ENCODE measurements around the gene IGF2. TPM values are rescaled to one million over a fixed set of nuclear protein-coding genes. Genes with fewer than 3 reads are reported as not detected.

IGF2 gene
- total RNA-seq, 2 donors from 2014 or later, result 7.4 to 287 TPM

DNA sequence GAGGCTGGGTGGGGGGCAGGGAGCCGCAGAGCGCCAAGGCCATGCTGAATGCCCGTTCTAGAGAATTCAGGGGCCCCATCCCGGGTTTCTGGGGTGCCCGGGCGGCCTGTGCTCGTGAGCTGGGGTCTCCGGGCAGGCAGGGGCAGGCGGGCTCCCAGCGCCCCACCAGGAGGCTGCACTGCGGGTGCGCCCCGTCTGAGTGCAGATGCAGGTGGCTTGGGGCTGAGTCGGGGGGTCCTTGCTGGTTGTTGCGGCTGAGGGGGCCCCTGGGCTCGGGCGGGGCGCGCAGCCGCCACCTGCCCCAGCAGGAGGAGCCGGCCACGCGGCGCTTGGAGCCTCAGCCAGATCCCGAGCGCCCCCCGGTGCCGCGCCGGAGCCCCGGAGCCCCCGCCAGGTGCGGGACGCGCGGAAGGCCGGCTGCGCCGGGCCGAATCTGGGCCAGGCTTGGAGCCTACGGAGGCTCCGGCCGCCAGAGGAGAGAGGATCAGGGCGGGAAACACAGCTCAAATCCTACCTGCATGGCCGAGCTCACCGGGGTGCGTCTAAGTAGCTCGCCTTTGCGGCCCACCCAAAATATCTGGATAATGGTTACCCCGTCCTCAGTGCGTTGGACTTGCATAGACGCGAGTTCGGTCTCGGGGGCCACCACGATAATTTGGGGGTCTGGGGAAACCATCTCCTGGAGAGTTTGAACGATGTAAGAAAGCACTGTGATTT, 590 bp upstream of the IGF2 start:
- Mint-ChIP-seq H3K27me3 (peaks cover 30% of the 10 kb centered on the region), H3K9me3 (no peaks in the 10 kb centered on the region), H3K4me3 (peak overlapping the region; percentile 60), H3K36me3 (ENCODE audit: low read depth) (peaks cover 22% of the 10 kb centered on the region), H3K27ac (no peak overlapping the region), H3K4me1 (peaks cover 18% of the 10 kb centered on the region)
- no peak for ATAC-seq (replicated peaks)

DNA sequence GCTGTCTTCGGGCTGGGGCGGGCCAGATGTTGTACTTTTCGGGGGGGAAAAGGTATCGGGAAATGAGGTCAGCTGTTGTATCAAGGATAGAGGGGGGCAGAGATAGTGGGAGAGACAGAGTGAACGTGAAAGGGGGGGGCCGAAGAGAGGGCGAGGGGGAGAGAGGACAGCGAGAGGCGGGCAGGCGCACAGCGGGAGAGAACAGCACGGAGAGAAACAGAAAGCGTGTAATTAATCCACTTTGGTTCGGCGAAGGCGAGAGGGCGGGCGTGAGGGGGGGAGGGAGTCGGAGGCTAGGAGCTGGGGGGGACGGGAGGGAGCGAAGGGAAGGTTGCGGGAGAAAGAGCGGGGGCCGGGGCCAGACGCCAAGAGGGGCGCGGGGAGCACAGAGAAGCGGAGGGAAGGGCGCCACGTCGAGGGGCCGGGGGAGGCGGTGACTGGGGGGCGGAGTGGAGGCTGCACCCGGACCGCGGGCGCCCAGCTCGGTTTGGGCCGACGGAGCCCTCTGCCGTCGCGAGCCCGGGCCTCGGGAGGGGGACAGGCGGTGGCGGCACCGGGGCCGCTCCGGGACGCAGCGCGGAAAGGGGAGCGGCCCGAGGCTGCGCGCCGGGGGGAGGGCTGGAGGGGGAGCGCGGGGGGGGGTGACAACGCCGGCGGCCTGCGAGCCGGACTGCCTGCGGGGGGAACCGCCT, 612 bp downstream of the IGF2 start:
- H3K4me3 Mint-ChIP-seq, result peak overlapping the region; percentile 69
- no peak for ATAC-seq (replicated peaks)
- peaks cover 22% of the 10 kb centered on the region for H3K36me3 Mint-ChIP-seq (ENCODE audit: low read depth)
- H3K9me3 Mint-ChIP-seq, result no peaks in the 10 kb centered on the region
- H3K27ac Mint-ChIP-seq, result peak overlapping the region; percentile 56
- H3K27me3 Mint-ChIP-seq, result peaks cover 29% of the 10 kb centered on the region
- peaks cover 18% of the 10 kb centered on the region for H3K4me1 Mint-ChIP-seq

DNA sequence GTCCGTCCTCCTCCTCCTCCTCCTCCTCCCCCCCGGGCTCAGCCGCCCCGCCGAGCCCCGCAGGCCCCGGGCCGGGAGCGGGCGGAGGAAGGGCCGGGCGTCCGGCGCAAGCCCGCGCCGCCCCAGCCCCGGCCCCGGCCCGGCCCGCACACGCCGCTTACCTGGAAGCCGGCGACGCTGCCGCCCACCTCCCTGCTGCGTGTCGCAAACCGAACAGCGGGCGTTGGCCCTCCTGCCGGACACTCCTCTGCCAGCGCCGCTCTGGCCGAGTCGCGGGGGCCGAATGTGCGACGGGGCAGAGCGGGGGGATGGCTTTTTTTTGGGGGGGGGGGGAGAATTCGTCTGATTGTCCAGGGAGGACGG, 1.1 kb downstream of the IGF2 start:
- H3K27ac Mint-ChIP-seq, result peak overlapping the region; percentile 56
- H3K36me3 Mint-ChIP-seq (ENCODE audit: low read depth), result peaks cover 27% of the 10 kb centered on the region
- H3K9me3 Mint-ChIP-seq, result no peaks in the 10 kb centered on the region
- no peak for ATAC-seq (replicated peaks)
- H3K27me3 Mint-ChIP-seq, result peaks cover 31% of the 10 kb centered on the region
- H3K4me1 Mint-ChIP-seq, result peaks cover 18% of the 10 kb centered on the region
- peak overlapping the region; percentile 69 for H3K4me3 Mint-ChIP-seq

DNA sequence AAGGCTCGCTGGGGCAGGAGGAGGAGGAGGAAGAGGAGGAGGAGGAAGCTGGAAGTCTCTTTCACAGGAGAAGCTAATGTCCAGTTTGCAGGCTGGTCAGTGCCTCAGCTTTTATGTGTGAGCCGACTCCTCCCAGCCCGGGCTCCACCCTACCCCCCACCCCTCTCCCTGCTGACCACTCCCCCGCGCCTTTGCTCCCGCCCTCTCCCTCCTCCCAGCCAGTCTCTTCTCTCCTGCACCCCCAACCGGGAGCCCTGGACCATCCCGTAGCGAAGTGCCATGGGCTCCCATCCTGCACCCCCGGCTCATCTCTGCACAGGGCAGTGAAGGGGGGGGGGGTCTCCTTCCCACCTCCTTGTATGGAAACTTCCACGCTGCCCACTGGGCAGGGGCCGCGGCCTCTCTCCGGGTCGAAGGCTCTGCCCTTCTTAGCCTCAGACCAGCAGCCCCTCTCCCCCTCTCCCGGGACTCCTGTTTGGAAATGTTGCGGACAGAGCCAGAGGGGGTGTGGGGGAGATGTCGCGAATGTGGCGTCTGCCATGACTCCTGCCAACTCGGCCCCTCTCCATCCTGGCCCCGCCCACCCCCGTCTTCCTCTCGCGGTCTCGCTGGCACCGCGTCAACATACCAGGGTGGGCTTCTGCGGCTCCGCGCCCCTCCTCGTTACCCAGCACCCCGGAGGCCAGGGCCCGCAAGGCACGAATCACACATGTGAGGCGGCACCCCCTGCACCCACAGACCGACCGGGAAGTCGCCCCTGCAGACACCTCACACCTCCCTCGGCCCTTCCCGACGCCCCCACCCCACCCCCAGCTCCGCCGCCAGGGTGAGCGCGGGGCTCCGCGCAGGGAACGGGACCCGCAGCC, 1.8 kb downstream of the IGF2 start:
- Mint-ChIP-seq H3K9me3 (no peaks in the 10 kb centered on the region), H3K36me3 (ENCODE audit: low read depth) (peaks cover 32% of the 10 kb centered on the region), H3K4me3 (peak overlapping the region; percentile 58), H3K27ac (no peak overlapping the region), H3K27me3 (peaks cover 31% of the 10 kb centered on the region), H3K4me1 (peaks cover 14% of the 10 kb centered on the region)
- peak; percentile 19 for ATAC-seq (replicated peaks)

DNA sequence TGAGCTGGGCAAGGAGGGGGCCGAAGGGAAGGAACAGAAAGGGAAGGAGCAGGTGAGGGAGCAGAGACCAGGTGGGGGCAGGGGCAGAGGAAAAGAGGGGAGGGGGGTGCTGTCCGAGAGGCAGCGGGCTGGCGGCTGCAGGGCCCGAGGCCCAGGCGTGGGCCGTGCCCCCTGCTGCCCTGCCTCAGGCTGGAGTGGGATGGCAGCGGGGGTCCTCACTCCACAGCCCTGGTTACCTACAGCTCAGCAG, 2.3 kb downstream of the IGF2 start:
- ATAC-seq (replicated peaks), result no peak
- Mint-ChIP-seq H3K36me3 (ENCODE audit: low read depth) (peaks cover 36% of the 10 kb centered on the region), H3K4me1 (peaks cover 10% of the 10 kb centered on the region), H3K27ac (no peak overlapping the region), H3K4me3 (peak overlapping the region; percentile 58), H3K27me3 (peaks cover 30% of the 10 kb centered on the region), H3K9me3 (no peaks in the 10 kb centered on the region)

DNA sequence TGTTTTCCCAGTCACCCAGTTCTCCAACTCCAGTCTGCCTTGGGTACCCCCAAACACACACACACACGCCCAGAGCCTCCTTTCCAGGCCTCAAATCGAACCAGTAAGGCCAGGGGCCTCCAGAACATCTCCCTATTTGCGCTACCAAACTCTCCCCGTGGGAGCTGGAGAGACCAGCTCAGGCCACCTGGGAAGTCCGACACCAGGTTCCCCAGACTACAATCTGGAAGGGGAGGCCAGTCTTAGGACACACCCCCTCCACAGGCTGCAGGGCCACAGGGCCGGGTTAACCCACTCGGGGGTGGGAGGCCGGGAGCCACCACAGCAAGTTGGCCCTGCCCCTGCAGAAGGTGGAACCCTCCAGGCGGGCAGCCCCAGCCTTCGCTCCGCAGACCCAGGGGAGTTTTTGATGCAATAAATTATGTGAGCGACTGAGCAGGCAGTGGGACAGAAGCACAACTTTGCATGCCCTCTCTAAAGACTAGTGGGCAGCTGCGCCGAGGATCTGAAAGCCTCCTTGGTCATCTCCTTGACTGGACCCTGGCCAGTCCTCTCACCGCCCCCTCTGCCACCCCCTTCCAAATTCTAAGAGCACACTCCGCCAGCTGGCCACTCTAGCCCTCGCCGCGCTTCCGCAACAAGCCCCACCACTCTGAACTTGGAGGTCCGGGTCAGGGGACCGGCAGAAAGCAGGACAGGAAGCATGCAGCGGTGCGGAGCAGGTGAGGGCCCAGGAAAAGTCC, 2.8 kb downstream of the IGF2 start:
- ATAC-seq (replicated peaks), result no peak
- peaks cover 39% of the 10 kb centered on the region for H3K36me3 Mint-ChIP-seq (ENCODE audit: low read depth)
- H3K27me3 Mint-ChIP-seq, result peaks cover 31% of the 10 kb centered on the region
- peak overlapping the region; percentile 58 for H3K4me3 Mint-ChIP-seq
- no peaks in the 10 kb centered on the region for H3K9me3 Mint-ChIP-seq
- peaks cover 11% of the 10 kb centered on the region for H3K4me1 Mint-ChIP-seq
- no peak overlapping the region for H3K27ac Mint-ChIP-seq

DNA sequence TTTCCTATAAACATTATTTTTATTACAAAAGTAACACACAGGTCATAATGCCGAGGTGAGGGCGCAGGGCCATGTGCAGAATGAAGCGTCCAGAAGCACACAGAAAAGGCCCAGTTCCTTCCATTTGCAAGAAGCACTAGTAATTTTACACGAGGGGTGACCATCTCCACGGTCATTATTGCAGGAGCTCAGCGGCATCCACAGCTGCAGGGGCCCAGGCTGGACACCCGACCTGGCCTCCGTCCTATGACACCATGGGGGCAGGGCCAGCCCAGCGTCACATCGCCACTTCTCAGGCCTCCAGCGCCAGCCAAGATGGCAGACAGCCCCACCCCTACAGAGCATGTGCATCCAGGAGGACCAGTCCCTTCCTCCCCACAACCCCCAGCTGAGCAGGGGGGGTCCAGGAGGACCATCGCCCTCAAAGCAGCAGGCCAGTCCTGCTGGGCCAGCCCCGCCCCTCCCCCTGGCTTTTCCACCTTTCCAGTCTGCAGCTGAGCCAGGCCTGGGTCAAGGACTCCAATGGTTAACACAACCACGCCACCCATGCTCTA, 3.5 kb downstream of the IGF2 start:
- Mint-ChIP-seq H3K27me3 (peaks cover 29% of the 10 kb centered on the region), H3K9me3 (no peaks in the 10 kb centered on the region), H3K4me1 (peaks cover 9% of the 10 kb centered on the region), H3K27ac (no peak overlapping the region), H3K36me3 (ENCODE audit: low read depth) (peaks cover 36% of the 10 kb centered on the region), H3K4me3 (peak overlapping the region; percentile 58)
- no peak for ATAC-seq (replicated peaks)

DNA sequence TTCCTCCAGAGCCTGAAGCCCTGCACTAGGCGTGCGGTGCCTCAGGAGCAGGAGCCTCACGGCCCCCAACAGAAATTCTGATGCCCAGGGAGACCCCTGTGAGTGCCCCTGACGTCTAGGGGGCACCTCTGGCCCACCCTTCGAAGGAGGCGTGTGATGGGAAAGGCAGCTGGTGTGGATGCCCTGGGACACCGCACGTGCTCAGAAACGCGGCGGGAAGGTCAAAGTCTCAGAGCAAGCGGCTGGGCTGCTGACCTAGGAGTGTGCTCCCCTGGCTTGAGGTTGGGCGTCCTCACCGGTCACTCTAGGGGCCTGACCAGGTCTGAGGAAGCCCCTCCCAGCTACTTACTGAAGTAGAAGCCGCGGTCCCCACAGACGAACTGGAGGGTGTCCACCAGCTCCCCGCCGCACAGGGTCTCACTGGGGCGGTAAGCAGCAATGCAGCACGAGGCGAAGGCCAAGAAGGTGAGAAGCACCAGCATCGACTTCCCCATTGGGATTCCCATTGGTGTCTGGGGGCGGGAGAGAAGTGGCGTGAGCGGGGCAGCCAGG, 4.1 kb downstream of the IGF2 start:
- H3K27me3 Mint-ChIP-seq, result peaks cover 29% of the 10 kb centered on the region

DNA sequence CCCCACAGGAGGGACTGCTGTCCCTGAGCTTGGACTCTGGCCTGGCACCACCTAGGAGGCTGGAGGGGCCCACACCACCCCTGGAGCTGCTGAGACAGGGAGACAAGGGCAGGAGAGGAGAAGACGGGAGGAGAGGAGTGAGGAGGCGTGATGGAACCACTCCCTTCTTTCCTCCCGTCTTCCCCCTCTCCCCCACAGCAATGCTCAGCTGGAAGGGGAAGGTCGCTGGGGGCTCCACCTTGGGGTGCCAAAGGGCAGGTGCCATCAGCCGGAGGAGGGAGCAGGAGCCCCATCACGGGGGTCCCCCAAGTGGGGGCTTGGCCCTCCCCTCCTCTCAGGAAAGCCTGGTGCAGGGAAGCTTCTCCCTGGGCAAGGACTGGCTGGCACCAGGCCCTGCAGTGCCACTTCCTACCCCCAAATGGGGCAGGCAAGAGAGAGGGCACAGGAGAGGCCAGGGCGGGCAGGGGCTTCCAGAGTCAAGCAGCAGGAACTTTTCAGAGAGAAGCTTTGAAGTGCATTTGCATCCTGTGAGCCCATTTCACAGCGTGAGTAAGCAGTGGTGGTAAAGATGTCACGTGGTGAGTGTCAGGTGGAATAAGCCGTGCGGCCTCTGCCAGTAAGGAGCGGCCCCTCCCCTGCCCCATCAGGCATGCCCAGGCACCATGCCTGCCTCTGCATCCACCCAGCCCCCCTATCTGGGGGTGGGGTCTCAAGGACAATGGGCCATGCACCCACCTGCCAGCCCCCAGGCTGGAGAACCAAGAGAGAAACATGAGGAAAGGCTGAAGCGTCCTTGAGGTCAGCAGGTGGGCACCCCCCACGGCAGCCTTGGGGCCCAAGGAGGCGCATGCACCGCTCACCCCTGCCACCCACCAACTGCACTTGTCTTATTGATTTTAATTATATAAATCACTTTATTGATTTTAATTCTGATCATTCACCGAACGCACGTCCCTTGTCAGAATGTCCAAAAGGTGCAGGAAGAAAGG, 4.9 kb downstream of the IGF2 start:
- peak; percentile 57 for ATAC-seq (replicated peaks)
- peaks cover 9% of the 10 kb centered on the region for H3K4me1 Mint-ChIP-seq
- H3K27me3 Mint-ChIP-seq, result peaks cover 29% of the 10 kb centered on the region

More for the DNA sequence above, 4.1 kb downstream of the IGF2 start:
- H3K9me3 Mint-ChIP-seq, result no peaks in the 10 kb centered on the region
- H3K27ac Mint-ChIP-seq, result no peak overlapping the region
- H3K4me3 Mint-ChIP-seq, result no peak overlapping the region
- H3K36me3 Mint-ChIP-seq (ENCODE audit: low read depth), result peaks cover 36% of the 10 kb centered on the region
- H3K4me1 Mint-ChIP-seq, result peaks cover 9% of the 10 kb centered on the region
- ATAC-seq (replicated peaks), result no peak

DNA sequence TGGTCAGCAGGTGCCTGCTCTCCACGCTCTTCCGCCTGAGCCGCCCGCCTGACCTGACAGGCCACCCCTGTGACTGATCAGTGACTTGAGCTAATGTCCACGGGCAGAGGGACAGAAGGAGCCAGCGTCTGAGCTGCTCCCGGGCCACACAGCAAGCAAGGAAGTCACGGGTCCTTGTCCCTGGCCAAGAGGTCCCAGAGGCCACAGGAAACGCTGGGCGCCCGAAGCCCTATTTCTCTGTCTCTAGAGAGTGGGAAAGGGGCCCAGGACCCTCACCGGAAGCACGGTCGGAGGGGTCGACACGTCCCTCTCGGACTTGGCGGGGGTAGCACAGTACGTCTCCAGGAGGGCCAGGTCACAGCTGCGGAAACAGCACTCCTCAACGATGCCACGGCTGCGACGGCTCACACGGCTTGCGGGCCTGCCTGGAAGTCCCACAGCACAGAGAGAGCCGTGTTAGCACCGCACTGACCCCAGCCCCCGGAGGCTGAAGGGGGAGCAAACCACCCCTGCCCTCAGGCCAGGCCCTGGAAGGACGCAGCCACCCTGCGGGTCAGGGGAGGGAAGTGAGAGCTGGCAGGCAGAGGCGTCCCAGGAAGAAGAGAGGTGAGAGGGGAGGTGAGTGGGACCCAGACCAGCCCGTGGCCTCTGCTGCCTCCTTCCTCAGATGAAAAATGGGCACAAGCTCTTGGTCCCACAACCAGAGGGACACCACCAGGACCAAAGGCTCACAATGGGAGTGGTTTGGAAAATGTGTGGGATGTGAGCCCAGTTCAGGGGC, 5.8 kb downstream of the IGF2 start:
- H3K27ac Mint-ChIP-seq, result no peak overlapping the region
- ATAC-seq (replicated peaks), result no peak
- peaks cover 31% of the 10 kb centered on the region for H3K27me3 Mint-ChIP-seq
- H3K36me3 Mint-ChIP-seq (ENCODE audit: low read depth), result peaks cover 36% of the 10 kb centered on the region
- H3K9me3 Mint-ChIP-seq, result no peaks in the 10 kb centered on the region
- H3K4me3 Mint-ChIP-seq, result no peak overlapping the region
- H3K4me1 Mint-ChIP-seq, result peaks cover 9% of the 10 kb centered on the region

More for the DNA sequence above, 4.9 kb downstream of the IGF2 start:
- H3K9me3 Mint-ChIP-seq, result no peaks in the 10 kb centered on the region
- no peak overlapping the region for H3K4me3 Mint-ChIP-seq
- peaks cover 36% of the 10 kb centered on the region for H3K36me3 Mint-ChIP-seq (ENCODE audit: low read depth)
- H3K27ac Mint-ChIP-seq, result no peak overlapping the region

DNA sequence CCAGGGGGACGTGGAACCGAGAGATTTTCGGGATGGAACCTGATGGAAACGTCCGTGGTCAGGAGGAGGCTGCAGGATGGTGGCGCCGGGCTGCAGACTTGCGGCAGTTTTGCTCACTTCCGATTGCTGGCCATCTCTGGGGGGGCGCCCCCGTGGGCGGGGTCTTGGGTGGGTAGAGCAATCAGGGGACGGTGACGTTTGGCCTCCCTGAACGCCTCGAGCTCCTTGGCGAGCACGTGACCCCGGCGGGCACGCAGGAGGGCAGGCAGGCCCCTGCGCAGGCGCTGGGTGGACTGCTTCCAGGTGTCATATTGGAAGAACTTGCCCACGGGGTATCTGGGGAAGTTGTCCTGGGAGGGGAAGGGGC, 6.3 kb downstream of the IGF2 start:
- Mint-ChIP-seq H3K27ac (no peak overlapping the region), H3K27me3 (peaks cover 29% of the 10 kb centered on the region), H3K9me3 (no peaks in the 10 kb centered on the region), H3K4me3 (no peak overlapping the region), H3K4me1 (peaks cover 9% of the 10 kb centered on the region), H3K36me3 (ENCODE audit: low read depth) (peaks cover 36% of the 10 kb centered on the region)
- no peak for ATAC-seq (replicated peaks)

DNA sequence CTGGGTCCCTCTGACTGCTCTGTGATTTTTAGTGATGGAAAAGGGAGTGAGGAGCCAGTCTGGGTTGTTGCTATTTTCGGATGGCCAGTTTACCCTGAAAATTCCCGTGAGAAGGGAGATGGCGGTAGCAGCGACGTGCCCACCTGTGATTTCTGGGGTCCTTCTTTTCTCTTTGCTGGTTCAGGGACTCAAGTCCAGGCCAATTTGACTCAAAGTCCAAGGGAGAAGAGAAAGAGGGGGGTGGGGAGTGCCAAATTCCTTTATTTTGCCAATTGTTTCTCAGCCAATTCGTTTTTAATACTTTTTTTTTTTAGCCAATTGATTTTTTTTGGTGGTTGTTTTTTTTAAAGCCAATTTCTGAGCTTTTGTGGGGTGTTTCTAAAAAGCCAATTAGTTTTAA, 6.9 kb downstream of the IGF2 start:
- Mint-ChIP-seq H3K4me3 (no peak overlapping the region), H3K27ac (no peak overlapping the region), H3K9me3 (no peaks in the 10 kb centered on the region), H3K36me3 (ENCODE audit: low read depth) (peaks cover 32% of the 10 kb centered on the region), H3K27me3 (peaks cover 29% of the 10 kb centered on the region), H3K4me1 (peaks cover 9% of the 10 kb centered on the region)
- ATAC-seq (replicated peaks), result no peak

All from activated T-helper 17 cell treated with anti-CD3 and anti-CD28 coated beads, Interleukin-2, amount 50 U/mL, for 72 hours (primary cell).